NOMO-1 (cell line): ENCODE data around the gene OR52B2.

Source experiments
- DNase-seq, 2 experiments: peaks; one replicate each; lab custom pipeline; 2025; ENCODE audit not compliant: unreplicated experiment in 2 of 2; lab: John Stamatoyannopoulos, UW

The OR52B2 gene

GRCh38 chr11:6170226-6170625 lies at the start of gene OR52B2:
Gene OR52B2 (minus strand): TSS chr11:6170326. CDS start chr11:6170326, 0 bp downstream.
- DNase-seq = no peak

GRCh38 chr11:6219359-6219758 lies 49.2 kb upstream of the OR52B2 start:
- no peak for DNase-seq

DNA sequence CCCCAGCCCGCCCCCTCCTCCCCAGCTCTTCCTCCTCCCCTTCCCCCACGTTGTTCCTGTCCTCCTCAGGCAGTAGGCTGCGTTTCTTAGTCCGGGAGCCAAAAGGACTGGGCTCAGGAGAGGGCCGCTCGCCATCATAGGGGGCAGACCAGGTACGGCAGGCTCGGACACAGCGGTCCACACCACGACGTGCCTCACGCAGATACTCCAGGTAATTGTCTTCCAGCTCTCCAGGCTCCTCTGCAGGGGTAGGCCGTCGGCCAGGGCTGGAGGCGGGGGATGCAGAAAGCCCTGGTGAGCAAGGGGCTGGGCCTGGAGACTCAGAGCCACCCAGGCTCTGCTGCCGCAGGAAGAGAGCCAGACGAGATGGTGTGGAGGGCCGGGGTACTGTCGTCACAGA lies 47.6 kb upstream of the OR52B2 start:
- DNase-seq = no peak

GRCh38 chr11:6216501-6216900 lies 46.4 kb upstream of the OR52B2 start:
- no peak for DNase-seq

DNA sequence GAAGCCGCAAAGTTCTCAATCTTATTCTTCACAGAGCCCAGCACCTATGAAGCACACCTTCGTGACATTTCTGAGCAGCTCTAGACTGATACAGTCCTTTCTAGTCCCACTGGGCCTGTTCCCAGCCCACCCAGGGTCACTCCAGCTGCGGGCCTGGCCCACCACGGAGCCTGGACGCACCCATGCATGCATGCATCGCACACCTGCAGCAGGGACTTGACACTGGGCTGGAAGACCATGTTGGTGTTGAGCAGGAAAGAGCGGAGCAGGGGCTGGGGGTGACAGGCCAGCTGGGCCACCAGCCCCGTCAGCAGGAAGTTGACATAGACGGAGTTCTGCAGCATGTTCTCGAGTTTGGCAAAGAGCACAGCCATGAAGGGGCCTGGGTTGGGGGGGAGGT lies 44.4 kb upstream of the OR52B2 start:
- no peak for DNase-seq

DNA sequence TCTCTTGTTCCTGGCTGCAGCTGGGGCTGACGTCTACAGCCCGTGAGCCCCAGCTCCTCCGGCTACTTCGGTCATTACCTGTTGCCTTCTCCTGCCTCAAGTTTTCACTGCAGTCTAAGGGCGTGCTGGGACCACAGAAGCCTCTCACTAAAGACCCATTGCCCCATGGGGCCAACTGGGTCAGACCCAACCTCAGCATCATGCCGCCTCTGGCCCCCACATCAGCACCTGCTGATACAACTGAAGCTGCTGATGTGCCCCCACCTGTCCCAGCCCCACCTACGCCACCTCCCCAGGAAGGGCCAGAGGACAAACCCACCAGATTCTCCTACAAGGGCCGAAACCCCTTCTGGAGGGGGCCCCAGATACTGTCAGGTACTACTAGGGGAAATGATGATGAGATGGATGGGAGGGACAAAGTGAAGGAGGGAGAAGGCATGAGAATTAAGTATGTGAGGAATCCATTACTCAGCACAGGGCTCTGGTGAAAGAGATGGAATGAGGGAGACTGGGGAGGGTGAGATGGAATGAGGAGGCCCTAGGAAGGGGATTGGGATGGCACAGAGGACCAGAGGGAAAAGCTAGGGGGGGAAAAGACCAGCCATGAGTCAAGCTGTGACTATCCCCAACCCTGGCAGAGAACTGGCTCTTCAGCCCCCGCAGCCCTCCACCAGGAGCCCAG lies 40.3 kb upstream of the OR52B2 start:
- DNase-seq = no peak

GRCh38 chr11:6209801-6210200 lies 39.7 kb upstream of the OR52B2 start:
- no peak for DNase-seq

DNA sequence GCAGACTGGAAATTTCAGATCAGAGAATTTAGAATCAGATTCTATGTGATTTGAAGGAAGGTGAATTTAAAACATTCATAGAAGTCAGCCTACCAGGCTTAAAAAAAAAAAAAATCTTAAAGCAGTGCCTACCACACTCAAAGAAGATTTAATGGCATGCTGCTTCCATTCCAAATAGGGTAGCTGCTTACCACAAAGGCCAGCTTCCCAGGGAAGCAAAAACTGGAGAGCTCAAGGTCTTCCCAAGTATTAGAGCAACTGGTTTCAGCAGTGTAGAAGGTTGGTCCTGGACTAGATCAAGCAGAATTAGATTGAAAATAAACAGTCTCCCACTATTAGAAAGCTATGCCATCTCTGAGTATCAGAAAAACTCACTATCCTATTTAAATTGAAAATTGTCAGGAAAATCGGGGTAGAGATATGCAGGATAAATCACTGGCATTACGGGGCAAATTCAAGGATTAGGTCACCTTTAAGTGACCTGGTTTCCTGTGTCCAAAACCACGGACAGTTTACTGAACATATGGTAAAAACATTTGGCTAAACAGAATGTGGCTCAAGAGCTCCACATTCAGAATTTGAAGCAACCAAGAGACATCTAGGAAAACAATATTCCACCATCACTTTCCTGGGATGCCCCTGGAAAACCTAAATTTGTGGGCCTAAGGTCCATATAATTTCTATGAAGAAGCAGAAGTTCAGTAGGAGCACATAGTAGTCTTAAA lies 36.5 kb upstream of the OR52B2 start:
- DNase-seq = no peak

DNA sequence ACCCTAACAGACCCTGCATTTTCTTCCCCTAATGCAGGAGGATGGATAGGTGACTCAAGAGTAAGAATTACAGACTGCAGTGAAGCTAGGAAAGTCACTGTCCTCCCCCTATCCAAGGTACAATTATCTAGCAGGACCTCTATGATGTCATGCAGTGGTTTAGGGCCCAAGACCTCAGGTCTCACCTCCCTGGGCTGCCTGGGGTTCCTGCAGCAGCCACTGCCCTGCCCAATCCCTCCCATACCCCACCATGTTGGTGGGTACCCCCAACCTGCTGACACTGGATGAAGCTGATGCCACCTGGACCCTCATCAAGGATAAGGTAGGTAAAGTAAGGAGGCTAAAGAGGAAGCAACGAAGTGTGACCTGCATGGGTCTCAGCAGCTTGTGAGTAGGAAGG lies 35.2 kb upstream of the OR52B2 start, which contains the start of gene C11orf42:
C11orf42 (plus strand) TSS at position 192 of the 400 bp plus-strand sequence; CDS start at position 251, 59 bp downstream.
- DNase-seq = no peak

GRCh38 chr11:6204706-6205105 lies 34.6 kb upstream of the OR52B2 start:
- peak; percentile 53 to 89 for DNase-seq

DNA sequence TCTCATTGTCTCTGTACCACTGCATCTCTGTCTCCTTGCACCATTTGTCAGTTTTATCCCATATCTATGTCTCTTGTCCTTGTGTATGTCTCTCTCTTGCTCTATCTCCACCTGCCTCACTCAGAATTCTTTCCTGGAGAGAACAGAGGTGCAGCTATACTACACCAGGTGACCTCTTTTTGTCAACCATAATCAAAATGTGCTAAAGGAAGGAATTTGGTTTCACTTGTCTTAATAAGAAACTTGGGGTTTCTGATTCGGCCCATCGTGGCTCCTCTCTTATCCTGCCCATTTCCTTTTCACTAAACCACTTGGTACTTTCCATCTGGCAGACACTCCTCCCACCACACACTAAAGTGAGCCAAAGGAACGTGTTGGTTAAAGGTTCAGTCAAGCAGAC lies 33.2 kb upstream of the OR52B2 start:
- no peak for DNase-seq

GRCh38 chr11:6202041-6202440 lies 31.9 kb upstream of the OR52B2 start:
- no peak for DNase-seq

GRCh38 chr11:6201481-6201880 lies 31.4 kb upstream of the OR52B2 start:
- DNase-seq = peak; percentile 57 to 72

DNA sequence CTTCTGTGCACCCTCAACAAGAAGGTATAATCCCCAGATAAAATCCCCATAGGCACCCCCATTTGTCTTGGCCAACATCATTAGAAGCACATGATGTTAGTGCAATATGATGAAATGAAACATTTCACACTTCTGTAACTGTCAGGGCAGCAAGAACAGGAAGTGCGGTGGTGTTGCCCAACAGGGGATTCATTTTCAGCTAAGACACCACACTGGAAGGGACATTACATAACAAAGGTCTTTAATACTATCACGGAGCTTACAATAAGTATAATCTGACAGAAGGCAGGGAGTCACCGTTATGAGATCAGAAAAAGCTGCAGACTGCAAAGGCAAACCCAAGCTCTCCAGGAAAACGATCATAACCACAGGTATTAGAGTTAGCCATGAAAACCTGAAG lies 30.8 kb upstream of the OR52B2 start:
- DNase-seq = peak; percentile 81 to 98

GRCh38 chr11:6199174-6199810 lies 29.2 kb upstream of the OR52B2 start, which contains the start of gene OR52W1:
Gene OR52W1 (plus strand): TSS chr11:6199224. CDS start chr11:6199224, 0 bp downstream.
- DNase-seq = no peak

DNA sequence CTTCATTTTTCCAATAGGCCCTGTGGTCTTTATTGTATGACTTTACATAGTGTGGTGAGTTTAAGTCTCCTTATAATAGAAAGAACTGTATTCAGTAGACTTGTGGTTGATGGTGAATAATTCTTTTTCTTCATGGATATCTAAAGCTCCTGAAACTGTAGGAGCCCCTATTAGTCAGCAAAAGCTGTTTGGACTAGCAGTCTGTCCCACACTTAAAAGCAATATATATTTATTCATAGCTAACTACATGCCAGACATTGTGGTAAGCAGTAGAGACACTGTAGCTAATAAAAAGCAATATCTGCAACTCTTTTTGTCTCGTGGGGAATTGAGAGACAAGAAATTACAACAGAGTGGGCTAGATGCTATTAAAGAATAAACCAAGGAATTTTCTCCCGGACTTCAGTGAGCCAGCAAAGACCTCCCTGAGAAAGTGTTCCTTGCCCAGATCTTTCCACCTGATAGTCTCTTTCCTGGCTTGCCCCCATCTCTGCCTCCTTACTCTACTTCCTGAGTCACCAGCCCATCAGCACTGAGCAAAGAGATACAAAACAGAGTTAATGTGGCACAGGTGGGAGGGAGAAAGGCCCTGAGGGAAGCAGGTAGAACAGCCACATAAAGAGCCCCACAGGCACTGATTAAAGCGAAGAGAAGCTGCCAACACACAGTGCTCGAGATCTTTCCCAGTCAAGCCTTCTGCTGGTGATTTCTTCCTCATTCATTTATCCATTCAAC lies 27.5 kb upstream of the OR52B2 start:
- no peak for DNase-seq

- no peak for DNase-seq
Measured at GRCh38 chr11:6196396-6196795, 26.3 kb upstream of the OR52B2 start.

GRCh38 chr11:6194065-6194581 lies 24.0 kb upstream of the OR52B2 start:
- DNase-seq = no peak

- peak; percentile 67 to 87 for DNase-seq
Measured at GRCh38 chr11:6191742-6192141, 21.6 kb upstream of the OR52B2 start.

- no peak for DNase-seq
Measured at GRCh38 chr11:6175440-6175839, 5.3 kb upstream of the OR52B2 start.
